ENCODE measurements around the gene ZFP69B.
"Not testable (repeated sequence)": the region's sequence is repeated elsewhere in the genome, so short reads cannot be mapped to it uniquely, and the experiment has no call there.

DNA sequence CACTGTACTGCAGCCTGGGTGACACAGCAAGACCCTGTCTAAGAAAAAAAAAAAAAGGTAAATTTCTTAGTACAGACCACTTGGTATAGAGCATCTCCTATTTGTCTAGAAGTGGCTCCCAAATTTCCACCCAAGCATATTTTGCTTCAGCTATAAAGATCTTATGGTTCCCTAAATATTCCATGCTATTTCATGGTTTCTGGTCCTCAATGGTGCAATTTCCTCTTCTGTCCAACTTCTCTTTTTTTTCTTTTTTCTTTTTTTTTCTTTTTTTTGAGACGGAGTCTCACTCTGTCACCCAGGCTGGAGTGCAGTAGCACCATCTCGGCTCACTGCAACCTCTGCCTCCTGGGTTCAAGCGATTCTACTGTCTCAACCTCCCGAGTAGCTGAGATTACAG is 52.4 kb downstream of the ZFP69B start:
- not testable (repeated sequence) for TF ChIP-seq CTCF (IDR thresholded peaks at IDR 0.05); BHLHE40 (IDR thresholded peaks at IDR 0.05; ENCODE audit: low read depth, low read length); POLR2A (IDR thresholded peaks at IDR 0.05; ENCODE audit: low read length)

All from A549 (cell line).